Measurements from ENCODE around the gene DPH2.

DNA sequence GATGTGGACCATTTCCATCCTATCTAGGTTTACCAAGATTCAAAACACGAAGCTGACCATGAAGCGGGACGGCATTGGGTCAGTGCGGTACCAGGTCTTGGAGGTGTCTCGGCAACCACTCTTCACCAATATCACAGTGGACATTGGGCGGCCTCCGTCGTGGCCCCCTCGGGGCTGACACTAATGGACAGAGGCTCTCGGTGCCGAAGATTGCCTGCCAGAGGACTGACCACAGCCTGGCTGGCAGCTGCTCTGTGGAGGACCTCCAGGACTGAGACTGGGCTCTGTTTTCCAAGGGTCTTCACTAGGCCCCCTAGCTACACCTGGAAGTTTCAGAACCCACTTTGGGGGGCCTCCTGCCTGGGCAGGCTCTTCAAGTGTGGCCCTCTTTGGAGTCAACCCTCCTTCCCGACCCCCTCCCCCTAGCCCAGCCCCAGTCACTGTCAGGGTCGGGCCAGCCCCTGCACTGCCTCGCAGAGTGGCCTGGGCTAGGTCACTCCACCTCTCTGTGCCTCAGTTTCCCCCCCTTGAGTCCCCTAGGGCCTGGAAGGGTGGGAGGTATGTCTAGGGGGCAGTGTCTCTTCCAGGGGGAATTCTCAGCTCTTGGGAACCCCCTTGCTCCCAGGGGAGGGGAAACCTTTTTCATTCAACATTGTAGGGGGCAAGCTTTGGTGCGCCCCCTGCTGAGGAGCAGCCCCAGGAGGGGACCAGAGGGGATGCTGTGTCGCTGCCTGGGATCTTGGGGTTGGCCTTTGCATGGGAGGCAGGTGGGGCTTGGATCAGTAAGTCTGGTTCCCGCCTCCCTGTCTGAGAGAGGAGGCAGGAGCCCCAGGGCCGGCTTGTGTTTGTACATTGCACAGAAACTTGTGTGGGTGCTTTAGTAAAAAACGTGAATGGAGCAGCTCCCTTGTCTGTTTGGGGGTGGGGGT lies 20.7 kb downstream of the DPH2 start:
- TF ChIP-seq GATA3 (IDR thresholded peaks at IDR 0.05; ENCODE audit: low read depth, low read length) (no peak), GATA2 (IDR thresholded peaks at IDR 0.05; ENCODE audit: low read depth, low read length) (no peak)
